ENCODE results near the gene THAP12.

Gene THAP12

GRCh38 chr11:76380159-76380976 is 564 bp downstream of the THAP12 start:
- no peaks in the 10 kb centered on the region for H3K27me3 ChIP-seq (ENCODE audit: control insufficient read depth in 5 of 5, insufficient read depth in 4 of 5, low read length in 5 of 5)
- H3K9ac ChIP-seq (ENCODE audit: low read length in 5 of 5) = peak overlapping the region; percentile 65 to 89 (median 87)
- H3K9me3 ChIP-seq (ENCODE audit: control insufficient read depth in 5 of 5, low read length in 5 of 5) = no peaks in the 10 kb centered on the region
- no peaks in the 10 kb centered on the region for H3K36me3 ChIP-seq (ENCODE audit: control insufficient read depth in 5 of 5, insufficient read depth in 5 of 5, low read length in 5 of 5)
- H3K27ac ChIP-seq (ENCODE audit: low read depth, low read length) = peak overlapping the region; percentile 70
- peak overlapping the region; percentile 81 to 95 (median 91) for H3K4me3 ChIP-seq (ENCODE audit: low read depth in 1 of 5, low read length in 5 of 5)
- peaks cover 5 to 35% (median 29%) of the 10 kb centered on the region in 5 donors for H3K4me1 ChIP-seq (ENCODE audit: control insufficient read depth in 5 of 5, insufficient read depth in 5 of 5, low read length in 5 of 5)

DNA sequence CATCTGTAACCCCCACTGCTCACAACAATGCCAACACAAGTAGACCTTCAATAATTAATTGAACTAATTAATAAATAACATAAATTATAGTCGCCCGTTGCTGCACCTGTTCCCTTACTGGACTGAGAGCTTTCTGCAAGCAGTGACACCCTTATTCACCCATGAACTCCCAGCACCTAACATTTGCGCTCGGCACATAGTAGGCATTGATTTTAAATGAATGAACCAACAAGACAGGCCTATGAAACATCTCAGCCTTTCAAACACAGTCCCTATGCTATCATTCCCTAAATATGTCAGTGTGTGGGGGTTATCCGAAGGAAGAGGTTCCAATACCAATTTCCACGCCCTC is 1.1 kb downstream of the THAP12 start:
- Histone ChIP-seq H3K9me3 (ENCODE audit: control insufficient read depth in 5 of 5, low read length in 5 of 5) (no peaks in the 10 kb centered on the region), H3K27ac (ENCODE audit: low read depth, low read length) (peak overlapping the region; percentile 70), H3K27me3 (ENCODE audit: control insufficient read depth in 5 of 5, insufficient read depth in 4 of 5, low read length in 5 of 5) (no peaks in the 10 kb centered on the region), H3K36me3 (ENCODE audit: control insufficient read depth in 5 of 5, insufficient read depth in 5 of 5, low read length in 5 of 5) (no peaks in the 10 kb centered on the region), H3K4me3 (ENCODE audit: low read depth in 1 of 5, low read length in 5 of 5) (peak overlapping the region; percentile 81 to 95 (median 91)), H3K9ac (ENCODE audit: low read length in 5 of 5) (peak overlapping the region; percentile 65 to 89 (median 87)), H3K4me1 (ENCODE audit: control insufficient read depth in 5 of 5, insufficient read depth in 5 of 5, low read length in 5 of 5) (peaks cover 5 to 41% (median 34%) of the 10 kb centered on the region in 5 donors)

DNA sequence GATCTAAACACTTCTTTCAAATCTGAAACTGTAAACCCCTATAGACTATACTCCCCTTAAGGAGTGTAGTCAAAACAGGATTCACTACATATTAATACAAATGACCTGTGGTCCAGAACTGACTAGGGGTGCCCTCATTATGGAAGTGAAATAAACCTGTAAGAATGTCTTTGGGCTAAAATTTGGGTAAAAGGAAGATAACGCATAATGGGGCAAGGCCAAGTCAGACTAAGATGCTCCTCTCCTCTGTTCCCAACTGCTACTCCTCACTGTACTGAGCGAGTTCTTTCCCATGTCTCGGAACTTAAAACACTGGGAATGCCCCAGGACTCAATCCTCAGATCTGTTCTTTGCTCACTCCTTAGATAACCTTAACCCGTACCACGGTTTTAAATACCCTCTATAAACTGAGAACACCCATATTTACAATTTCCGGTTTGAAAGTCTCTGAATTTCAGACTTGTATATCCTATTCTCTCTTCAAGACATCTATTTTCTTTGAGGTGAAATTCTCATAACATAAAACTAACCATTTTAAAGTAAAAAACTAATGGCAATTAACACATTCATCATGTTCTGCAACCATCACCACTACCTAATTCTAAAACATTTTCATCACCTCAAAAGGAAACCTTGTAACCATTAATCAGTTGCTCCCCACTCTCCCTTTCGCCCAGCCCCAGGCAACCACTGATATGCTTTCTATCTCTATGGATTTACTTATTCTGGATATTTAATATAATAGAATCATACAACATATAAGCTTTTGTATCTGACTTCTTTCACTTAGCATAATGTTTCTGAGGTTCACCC is 4.0 kb downstream of the THAP12 start:
- peak overlapping the region; percentile 44 for H3K27ac ChIP-seq (ENCODE audit: low read depth, low read length)
- peaks cover 5 to 41% (median 32%) of the 10 kb centered on the region in 5 donors for H3K4me1 ChIP-seq (ENCODE audit: control insufficient read depth in 5 of 5, insufficient read depth in 5 of 5, low read length in 5 of 5)

DNA sequence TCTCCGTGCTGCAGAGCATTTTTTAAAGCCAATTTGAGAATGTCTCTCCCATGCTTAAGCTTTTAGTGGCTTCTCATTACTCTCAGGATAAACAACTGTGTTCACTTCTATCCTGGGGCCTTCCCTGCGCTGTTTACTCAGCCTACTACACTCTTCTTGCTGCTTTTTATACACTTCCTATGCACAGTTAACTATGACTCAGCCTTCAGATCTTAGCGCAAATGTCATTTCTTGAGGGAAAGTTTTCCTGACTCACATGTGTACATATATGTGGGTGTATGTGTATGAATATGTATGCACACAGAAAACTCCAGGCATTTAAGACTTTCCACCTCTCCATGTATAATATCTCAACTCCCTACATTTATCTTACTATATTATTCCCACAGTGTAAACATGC is 9.8 kb downstream of the THAP12 start:
- Histone ChIP-seq H3K36me3 (ENCODE audit: control insufficient read depth in 5 of 5, insufficient read depth in 5 of 5, low read length in 5 of 5) (no peaks in the 10 kb centered on the region), H3K4me1 (ENCODE audit: control insufficient read depth in 5 of 5, insufficient read depth in 5 of 5, low read length in 5 of 5) (peaks cover 0 to 30% (median 14%) of the 10 kb centered on the region in 5 donors), H3K9ac (ENCODE audit: low read length in 5 of 5) (no peak overlapping the region), H3K4me3 (ENCODE audit: low read depth in 1 of 5, low read length in 5 of 5) (no peak overlapping the region), H3K27me3 (ENCODE audit: control insufficient read depth in 5 of 5, insufficient read depth in 4 of 5, low read length in 5 of 5) (no peaks in the 10 kb centered on the region), H3K9me3 (ENCODE audit: control insufficient read depth in 5 of 5, low read length in 5 of 5) (no peaks in the 10 kb centered on the region), H3K27ac (ENCODE audit: low read depth, low read length) (no peak overlapping the region)

More for the DNA sequence above, 4.0 kb downstream of the THAP12 start:
- Histone ChIP-seq H3K9ac (ENCODE audit: low read length in 5 of 5) (peak overlapping the region in 2 of 5 donors; percentile 13 to 39), H3K27me3 (ENCODE audit: control insufficient read depth in 5 of 5, insufficient read depth in 4 of 5, low read length in 5 of 5) (no peaks in the 10 kb centered on the region), H3K36me3 (ENCODE audit: control insufficient read depth in 5 of 5, insufficient read depth in 5 of 5, low read length in 5 of 5) (no peaks in the 10 kb centered on the region), H3K4me3 (ENCODE audit: low read depth in 1 of 5, low read length in 5 of 5) (no peak overlapping the region), H3K9me3 (ENCODE audit: control insufficient read depth in 5 of 5, low read length in 5 of 5) (no peaks in the 10 kb centered on the region)

DNA sequence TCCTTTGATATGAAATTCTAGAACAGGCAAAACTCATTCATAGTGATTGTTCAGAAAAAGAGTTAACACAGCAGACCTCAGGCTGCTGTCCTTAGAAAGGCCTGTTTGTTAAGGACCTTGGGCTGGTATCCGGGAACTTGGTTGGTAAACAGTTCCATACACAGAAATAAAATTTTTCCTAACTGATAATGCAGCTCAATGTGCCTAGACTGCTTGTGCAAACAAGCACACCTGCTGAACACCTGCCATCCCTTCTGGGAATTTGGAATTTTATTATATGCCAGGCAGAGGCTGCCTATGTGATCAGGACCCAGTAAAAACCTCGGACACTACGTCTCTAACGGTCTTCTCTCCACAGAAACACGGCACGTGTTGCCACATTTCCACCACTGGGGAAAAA is 11.5 kb downstream of the THAP12 start:
- Histone ChIP-seq H3K4me1 (ENCODE audit: control insufficient read depth in 5 of 5, insufficient read depth in 5 of 5, low read length in 5 of 5) (peaks cover 0 to 16% (median 12%) of the 10 kb centered on the region in 5 donors), H3K36me3 (ENCODE audit: control insufficient read depth in 5 of 5, insufficient read depth in 5 of 5, low read length in 5 of 5) (peaks cover 0 to 9% (median under 1%) of the 10 kb centered on the region in 5 donors), H3K9me3 (ENCODE audit: control insufficient read depth in 5 of 5, low read length in 5 of 5) (no peaks in the 10 kb centered on the region), H3K4me3 (ENCODE audit: low read depth in 1 of 5, low read length in 5 of 5) (no peak overlapping the region), H3K27me3 (ENCODE audit: control insufficient read depth in 5 of 5, insufficient read depth in 4 of 5, low read length in 5 of 5) (no peaks in the 10 kb centered on the region), H3K27ac (ENCODE audit: low read depth, low read length) (no peak overlapping the region), H3K9ac (ENCODE audit: low read length in 5 of 5) (no peak overlapping the region)

DNA sequence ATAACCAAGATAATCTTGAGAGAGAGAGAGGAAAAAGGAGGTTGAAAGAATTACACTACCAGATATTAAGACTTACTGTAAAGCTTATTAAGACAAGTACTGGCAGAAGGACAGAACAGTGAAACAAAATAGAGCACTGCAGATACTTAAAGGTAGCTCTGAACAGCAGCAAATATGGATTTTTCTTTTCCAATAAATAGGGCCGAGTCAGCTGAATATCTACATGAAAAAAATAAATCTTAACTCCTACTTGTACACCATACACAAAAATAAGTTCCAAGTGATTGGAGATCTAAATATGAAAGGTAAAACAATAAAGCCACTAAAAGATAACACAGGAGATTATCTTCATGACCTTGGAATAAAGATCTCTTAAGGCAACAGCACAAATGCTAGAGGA is 12.4 kb downstream of the THAP12 start:
- H3K36me3 ChIP-seq (ENCODE audit: control insufficient read depth in 5 of 5, insufficient read depth in 5 of 5, low read length in 5 of 5) = peaks cover 0 to 10% (median 4%) of the 10 kb centered on the region in 5 donors
- H3K27me3 ChIP-seq (ENCODE audit: control insufficient read depth in 5 of 5, insufficient read depth in 4 of 5, low read length in 5 of 5) = no peaks in the 10 kb centered on the region
- H3K4me3 ChIP-seq (ENCODE audit: low read depth in 1 of 5, low read length in 5 of 5) = no peak overlapping the region
- no peak overlapping the region for H3K27ac ChIP-seq (ENCODE audit: low read depth, low read length)
- H3K4me1 ChIP-seq (ENCODE audit: control insufficient read depth in 5 of 5, insufficient read depth in 5 of 5, low read length in 5 of 5) = peaks cover 0 to 16% (median 12%) of the 10 kb centered on the region in 5 donors
- H3K9ac ChIP-seq (ENCODE audit: low read length in 5 of 5) = no peak overlapping the region
- H3K9me3 ChIP-seq (ENCODE audit: control insufficient read depth in 5 of 5, low read length in 5 of 5) = no peaks in the 10 kb centered on the region

- Histone ChIP-seq H3K4me3 (ENCODE audit: low read depth in 1 of 5, low read length in 5 of 5) (no peak overlapping the region), H3K27ac (ENCODE audit: low read depth, low read length) (no peak overlapping the region), H3K9me3 (ENCODE audit: control insufficient read depth in 5 of 5, low read length in 5 of 5) (no peaks in the 10 kb centered on the region), H3K27me3 (ENCODE audit: control insufficient read depth in 5 of 5, insufficient read depth in 4 of 5, low read length in 5 of 5) (no peaks in the 10 kb centered on the region), H3K4me1 (ENCODE audit: control insufficient read depth in 5 of 5, insufficient read depth in 5 of 5, low read length in 5 of 5) (peaks cover 0 to 22% (median 9%) of the 10 kb centered on the region in 5 donors), H3K36me3 (ENCODE audit: control insufficient read depth in 5 of 5, insufficient read depth in 5 of 5, low read length in 5 of 5) (peaks cover 0 to 10% (median 4%) of the 10 kb centered on the region in 5 donors), H3K9ac (ENCODE audit: low read length in 5 of 5) (no peak overlapping the region)
Observed at GRCh38 chr11:76365038-76365679, 15.8 kb downstream of the THAP12 start.

DNA sequence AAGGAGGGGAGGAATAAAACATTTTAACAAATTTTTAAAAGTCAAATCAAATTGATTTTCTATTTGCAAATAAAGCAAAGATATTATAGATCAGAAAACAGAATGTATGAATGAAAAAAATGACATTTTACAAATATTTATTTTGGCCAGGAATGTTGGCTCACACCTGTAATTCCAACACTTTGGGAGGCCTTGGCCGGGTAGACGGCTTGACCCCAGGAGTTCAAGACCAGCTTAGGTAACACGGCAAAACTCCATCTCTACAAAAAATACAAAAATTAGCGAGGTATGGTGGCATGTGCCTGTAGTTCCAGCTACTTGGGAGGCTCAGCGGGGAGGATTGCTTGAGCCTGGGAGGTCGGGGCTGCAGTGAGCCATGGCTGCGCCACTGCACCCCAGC is 18.2 kb downstream of the THAP12 start:
- H3K9me3 ChIP-seq (ENCODE audit: control insufficient read depth in 5 of 5, low read length in 5 of 5) = no peaks in the 10 kb centered on the region
- peaks cover 3 to 16% (median 7%) of the 10 kb centered on the region in 5 donors for H3K36me3 ChIP-seq (ENCODE audit: control insufficient read depth in 5 of 5, insufficient read depth in 5 of 5, low read length in 5 of 5)
- H3K4me3 ChIP-seq (ENCODE audit: low read depth in 1 of 5, low read length in 5 of 5) = no peak overlapping the region
- peak overlapping the region; percentile 10 for H3K27ac ChIP-seq (ENCODE audit: low read depth, low read length)
- no peaks in the 10 kb centered on the region for H3K27me3 ChIP-seq (ENCODE audit: control insufficient read depth in 5 of 5, insufficient read depth in 4 of 5, low read length in 5 of 5)
- peaks cover 0 to 11% (median 9%) of the 10 kb centered on the region in 5 donors for H3K4me1 ChIP-seq (ENCODE audit: control insufficient read depth in 5 of 5, insufficient read depth in 5 of 5, low read length in 5 of 5)
- H3K9ac ChIP-seq (ENCODE audit: low read length in 5 of 5) = no peak overlapping the region

DNA sequence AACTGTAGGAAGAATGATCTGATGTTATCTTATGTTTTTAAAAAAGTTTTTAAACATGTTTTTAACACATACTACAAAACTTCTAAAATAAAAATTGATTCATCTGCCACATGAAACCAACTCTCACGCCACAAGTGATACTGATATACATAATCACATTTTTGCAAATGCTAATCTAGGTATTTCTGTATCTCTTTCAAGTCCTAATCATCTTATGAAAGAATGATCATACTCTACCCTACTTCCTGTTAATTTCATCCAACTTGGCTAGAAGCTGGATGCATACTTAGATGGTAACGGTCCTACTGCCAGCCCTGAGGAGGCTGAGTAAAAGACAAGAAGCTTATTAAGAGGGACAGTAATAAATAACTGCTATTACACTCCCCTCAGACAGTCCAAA is 19.2 kb downstream of the THAP12 start:
- Histone ChIP-seq H3K9me3 (ENCODE audit: control insufficient read depth in 5 of 5, low read length in 5 of 5) (no peaks in the 10 kb centered on the region), H3K9ac (ENCODE audit: low read length in 5 of 5) (no peak overlapping the region), H3K4me3 (ENCODE audit: low read depth in 1 of 5, low read length in 5 of 5) (no peak overlapping the region), H3K36me3 (ENCODE audit: control insufficient read depth in 5 of 5, insufficient read depth in 5 of 5, low read length in 5 of 5) (peaks cover 3 to 16% (median 7%) of the 10 kb centered on the region in 5 donors), H3K27me3 (ENCODE audit: control insufficient read depth in 5 of 5, insufficient read depth in 4 of 5, low read length in 5 of 5) (no peaks in the 10 kb centered on the region), H3K4me1 (ENCODE audit: control insufficient read depth in 5 of 5, insufficient read depth in 5 of 5, low read length in 5 of 5) (peaks cover 0 to 11% (median 9%) of the 10 kb centered on the region in 5 donors), H3K27ac (ENCODE audit: low read depth, low read length) (peak overlapping the region; percentile 10)

Data from subcutaneous abdominal adipose tissue (tissue), 5 donors.